Psoas muscle (tissue), 8 donors: ENCODE measurements around the gene CLINT1. TPM values are rescaled to one million over a fixed set of nuclear protein-coding genes. Genes with fewer than 3 reads are reported as not detected.

Experiments
- ATAC-seq, 4 donors: fragments of 200-7000 bp; cut with Tn5 transposase; one replicate each; pipeline ENCODE4 v1.9.1; 2020; ENCODE audit warnings: moderate library complexity in 3 of 4, mild to moderate bottlenecking in 2 of 4
- DNase-seq, 2 donors: peaks; one replicate each; pipeline ENCODE4 v3.0.0-alpha.2; 2020
- H3K27ac ChIP-seq: fragments of 200-600 bp; one replicate; pipeline ENCODE4 v1.8.0; 2022
- H3K27me3 ChIP-seq, 3 donors: fragments of 200-600 bp in 1 of 3; one replicate each; pipeline versions ENCODE4 v1.6.1 to v1.8.0; 2013 to 2022; ENCODE audit warnings: low read length in 2 of 3, mild to moderate bottlenecking in 2 of 3, moderate library complexity in 1 of 3; ENCODE audit not compliant: insufficient read depth in 3 of 3
- H3K36me3 ChIP-seq, 2 donors: fragments of 200-600 bp in 1 of 2; one replicate each; pipeline versions ENCODE4 v1.6.1 to v1.8.0; 2013 to 2022; ENCODE audit warnings: low read depth in 1 of 2, mild to moderate bottlenecking in 1 of 2, moderate library complexity in 1 of 2; ENCODE audit not compliant: insufficient read depth in 1 of 2
- H3K4me1 ChIP-seq: fragments of 200-600 bp; one replicate; pipeline ENCODE4 v1.8.0; 2022
- H3K4me3 ChIP-seq: fragments of 200-600 bp; one replicate; pipeline ENCODE4 v1.8.0; 2022; ENCODE audit warnings: mild to moderate bottlenecking
- H3K9me3 ChIP-seq: fragments of 200-600 bp; one replicate; pipeline ENCODE4 v1.8.0; 2022
- CTCF ChIP-seq: fragments of 200-600 bp; IDR thresholded peaks from one replicate; pipeline ENCODE4 v1.8.0; 2022; ENCODE audit warnings: antibody characterized with exemption
- WGBS, 3 donors: extraction: QIAGEN DNeasy Blood & Tissue Kit; methylation state at CpG; one replicate each; pipeline versions ENCODE4 v1.1.6 to v1.1.7; 2013; 5-methylcytosine and 5-hydroxymethylcytosine counted together
- intact Hi-C, 2 donors: fragments of 100-400 bp; cut with DNase I; formaldehyde crosslinking; loops; one replicate each; pipeline versions ENCODE4 v1.11.0 to v1.14.2; 2022
- polyA plus RNA-seq, 3 donors: library from polyadenylated mRNA; stranded (reverse); fragments of 200-250 nt; gene quantifications; one replicate each; pipeline ENCODE4 v1.2.3, GENCODE V29; 2013
- total RNA-seq, 4 donors: library from RNA; stranded (reverse); fragmentation: NEBNext Ultra II Directional in 2 of 4; extraction: Animal tissue kit (Norgen Biotek cat#: 25700) in 2 of 4; gene quantifications; one replicate each; pipeline versions ENCODE4 v1.2.1 to v1.2.4, GENCODE V29; 2021 to 2023
- donor health status: healthy with polysubstance abuse.
- donor health status: DM: no; HTN: no; CAD: no; lungs with moderate emphysema.
- donor health status: Bipolar disorder and iron deficiency.
- donor health status: healthy.
- donor health status: DM: yes; HTN: yes; CAD: no.
- donor health status: DM: no; HTN: no; CAD: no.
- donor health status: DM: no; HTN: no; CAD: no.
- donor health status: DM: yes; HTN: yes; CAD: no.

CLINT1 gene
- total and polyA plus RNA-seq, 7 donors, result 37.9 to 89.7 (median 67.5) TPM

- WGBS, 3 donors, result 84 to 86% (median 86%) methylated on average over 6 of the region's 6 CpGs
These were observed 79.7 kb downstream of the CLINT1 start for GRCh38 chr5:157779221-157779620.

GRCh38 chr5:157778121-157778805, 80.7 kb downstream of the CLINT1 start:
- Histone ChIP-seq H3K4me3 (no peak overlapping the region), H3K9me3 (no peaks in the 10 kb centered on the region), H3K27me3 (peaks cover 0 to 2% (median 0%) of the 10 kb centered on the region in 3 donors), H3K36me3 (no peaks in the 10 kb centered on the region), H3K4me1 (no peaks in the 10 kb centered on the region), H3K27ac (no peak overlapping the region)
- ATAC-seq, result no peak
- no peak for DNase-seq
- TF ChIP-seq CTCF, result no peak
- whole genome bisulfite sequencing, 3 donors, result 61 to 67% (median 63%) methylated on average over 8 of the region's 8 CpGs
- intact Hi-C loops, result no loop called here

More at GRCh38 chr5:157779221-157779620, 79.7 kb downstream of the CLINT1 start:
- intact Hi-C loops, result no loop called here
- H3K36me3 ChIP-seq, result peaks cover 0 to 8% of the 10 kb centered on the region in 2 donors
- no peaks in the 10 kb centered on the region for H3K4me1 ChIP-seq
- no peak for DNase-seq
- peaks cover 0 to 2% (median 0%) of the 10 kb centered on the region in 3 donors for H3K27me3 ChIP-seq
- no peaks in the 10 kb centered on the region for H3K9me3 ChIP-seq
- H3K4me3 ChIP-seq, result no peak overlapping the region
- ATAC-seq, result no peak
- no peak for TF ChIP-seq CTCF
- no peak overlapping the region for H3K27ac ChIP-seq

- WGBS, 3 donors, result 82 to 87% (median 85%) methylated on average over 10 of the region's 10 CpGs
- intact Hi-C loops, result no loop called here
- ATAC-seq, result no peak
These were observed 86.8 kb downstream of the CLINT1 start for GRCh38 chr5:157772127-157772526.

GRCh38 chr5:157770665-157771064, 88.3 kb downstream of the CLINT1 start:
- H3K27ac ChIP-seq, result no peak overlapping the region
- DNase-seq, result no peak
- no peaks in the 10 kb centered on the region for H3K27me3 ChIP-seq
- 94 to 95% (median 94%) methylated on average over 4 of the region's 4 CpGs for WGBS, 3 donors
- H3K4me3 ChIP-seq, result no peak overlapping the region
- no peaks in the 10 kb centered on the region for H3K36me3 ChIP-seq
- intact Hi-C loops, result no loop called here
- no peak for ATAC-seq
- H3K9me3 ChIP-seq, result no peaks in the 10 kb centered on the region
- peaks cover 8% of the 10 kb centered on the region for H3K4me1 ChIP-seq
- TF ChIP-seq CTCF, result no peak

More at GRCh38 chr5:157772127-157772526, 86.8 kb downstream of the CLINT1 start:
- Histone ChIP-seq H3K27me3 (peaks cover 0 to 2% (median 0%) of the 10 kb centered on the region in 3 donors), H3K4me1 (peaks cover 8% of the 10 kb centered on the region), H3K9me3 (no peaks in the 10 kb centered on the region), H3K36me3 (no peaks in the 10 kb centered on the region), H3K4me3 (no peak overlapping the region), H3K27ac (no peak overlapping the region)
- DNase-seq, result no peak
- TF ChIP-seq CTCF, result no peak
